Measurements from ENCODE around the gene ARHGAP22. TPM values are rescaled to one million over a fixed set of nuclear protein-coding genes. Genes with fewer than 3 reads are reported as not detected.

The ARHGAP22 gene
- total RNA-seq, 1 donor from 2014 or later: 2.0 TPM

- TF ChIP-seq, protein P1, sequence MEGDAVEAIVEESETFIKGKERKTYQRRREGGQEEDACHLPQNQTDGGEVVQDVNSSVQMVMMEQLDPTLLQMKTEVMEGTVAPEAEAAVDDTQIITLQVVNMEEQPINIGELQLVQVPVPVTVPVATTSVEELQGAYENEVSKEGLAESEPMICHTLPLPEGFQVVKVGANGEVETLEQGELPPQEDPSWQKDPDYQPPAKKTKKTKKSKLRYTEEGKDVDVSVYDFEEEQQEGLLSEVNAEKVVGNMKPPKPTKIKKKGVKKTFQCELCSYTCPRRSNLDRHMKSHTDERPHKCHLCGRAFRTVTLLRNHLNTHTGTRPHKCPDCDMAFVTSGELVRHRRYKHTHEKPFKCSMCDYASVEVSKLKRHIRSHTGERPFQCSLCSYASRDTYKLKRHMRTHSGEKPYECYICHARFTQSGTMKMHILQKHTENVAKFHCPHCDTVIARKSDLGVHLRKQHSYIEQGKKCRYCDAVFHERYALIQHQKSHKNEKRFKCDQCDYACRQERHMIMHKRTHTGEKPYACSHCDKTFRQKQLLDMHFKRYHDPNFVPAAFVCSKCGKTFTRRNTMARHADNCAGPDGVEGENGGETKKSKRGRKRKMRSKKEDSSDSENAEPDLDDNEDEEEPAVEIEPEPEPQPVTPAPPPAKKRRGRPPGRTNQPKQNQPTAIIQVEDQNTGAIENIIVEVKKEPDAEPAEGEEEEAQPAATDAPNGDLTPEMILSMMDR (IDR thresholded peaks at IDR 0.05): no peak
- H3K27me3 ChIP-seq: no peaks in the 10 kb centered on the region
- intact Hi-C loops (cut with DNase I): no loop called here
- H3K9me3 ChIP-seq: no peaks in the 10 kb centered on the region
- H3K27ac ChIP-seq: no peak overlapping the region
- no peaks in the 10 kb centered on the region for H3K4me1 ChIP-seq
- DNase-seq (ENCODE audit: low spot score in 2 of 2): no peak
- no peaks in the 10 kb centered on the region for H3K36me3 ChIP-seq
- H3K4me3 ChIP-seq: no peak overlapping the region
These were observed 63.6 kb downstream of the ARHGAP22 start for GRCh38 chr10:48541144-48541795.

DNA sequence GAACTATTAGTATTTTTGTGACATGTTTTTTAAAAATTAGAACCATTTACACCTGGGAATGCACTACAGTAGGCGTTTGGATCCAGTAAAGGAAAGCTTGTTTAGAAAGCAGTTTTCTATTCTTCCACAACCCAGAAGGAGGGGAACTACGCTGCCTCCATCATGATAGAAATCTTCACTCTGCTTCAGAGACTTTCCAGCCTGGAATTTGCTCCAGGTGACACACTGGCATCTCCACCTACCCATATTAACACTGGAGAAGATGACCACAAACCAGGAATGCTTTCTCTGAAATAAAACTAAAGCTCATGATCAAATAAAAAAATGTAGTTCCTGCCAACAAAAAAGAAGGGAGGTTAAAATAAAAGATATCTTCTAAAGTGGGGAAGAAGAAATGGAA, 66.3 kb downstream of the ARHGAP22 start:
- TF ChIP-seq, protein P1 (IDR thresholded peaks at IDR 0.05): no peak
- H3K27me3 ChIP-seq: no peaks in the 10 kb centered on the region
- H3K27ac ChIP-seq: no peak overlapping the region
- H3K36me3 ChIP-seq: no peaks in the 10 kb centered on the region
- H3K4me1 ChIP-seq: no peaks in the 10 kb centered on the region
- H3K4me3 ChIP-seq: no peak overlapping the region
- H3K9me3 ChIP-seq: no peaks in the 10 kb centered on the region
- intact Hi-C loops (cut with DNase I): no loop called here
- DNase-seq (ENCODE audit: low spot score in 2 of 2): no peak

GRCh38 chr10:48536916-48537890, 67.7 kb downstream of the ARHGAP22 start:
- H3K4me1 ChIP-seq: no peaks in the 10 kb centered on the region
- TF ChIP-seq, protein P1 (IDR thresholded peaks at IDR 0.05): no peak
- H3K36me3 ChIP-seq: no peaks in the 10 kb centered on the region
- no peak for DNase-seq (ENCODE audit: low spot score in 2 of 2)
- no peaks in the 10 kb centered on the region for H3K9me3 ChIP-seq
- H3K27ac ChIP-seq: no peak overlapping the region
- H3K27me3 ChIP-seq: no peaks in the 10 kb centered on the region
- intact Hi-C loops (cut with DNase I): no loop called here
- H3K4me3 ChIP-seq: no peak overlapping the region

DNA sequence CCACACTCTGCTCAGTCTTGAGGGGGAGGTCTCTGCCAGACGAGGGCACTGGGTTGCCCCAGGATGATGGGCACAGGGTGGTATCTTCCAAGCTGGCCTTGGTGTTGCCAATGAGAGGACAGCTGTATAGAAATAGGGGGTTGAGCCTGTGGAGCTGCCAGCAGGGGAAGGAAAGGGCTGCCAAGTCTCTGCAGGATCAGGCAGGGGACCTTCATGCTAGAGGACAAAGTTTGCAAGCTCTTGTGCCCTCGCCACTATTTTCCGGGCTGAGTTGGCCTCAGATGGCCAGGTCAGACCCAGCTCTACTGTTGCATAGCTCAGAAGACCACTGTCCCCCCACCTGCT, 68.7 kb downstream of the ARHGAP22 start:
- intact Hi-C loops (cut with DNase I): no loop called here
- no peak overlapping the region for H3K27ac ChIP-seq
- H3K9me3 ChIP-seq: no peaks in the 10 kb centered on the region
- no peaks in the 10 kb centered on the region for H3K27me3 ChIP-seq
- no peak overlapping the region for H3K4me3 ChIP-seq
- no peaks in the 10 kb centered on the region for H3K4me1 ChIP-seq
- DNase-seq (ENCODE audit: low spot score in 2 of 2): no peak
- H3K36me3 ChIP-seq: no peaks in the 10 kb centered on the region
- TF ChIP-seq, protein P1 (IDR thresholded peaks at IDR 0.05): no peak

- Histone ChIP-seq H3K4me1 (no peaks in the 10 kb centered on the region), H3K36me3 (no peaks in the 10 kb centered on the region), H3K27me3 (no peaks in the 10 kb centered on the region), H3K27ac (no peak overlapping the region), H3K9me3 (no peaks in the 10 kb centered on the region), H3K4me3 (no peak overlapping the region)
- TF ChIP-seq, protein P1 (IDR thresholded peaks at IDR 0.05): no peak
- no peak for DNase-seq (ENCODE audit: low spot score in 2 of 2)
- intact Hi-C loops (cut with DNase I): no loop called here
These were observed 69.3 kb downstream of the ARHGAP22 start for GRCh38 chr10:48535416-48536155.

Measured in ascending aorta (tissue), 2 donors.